Measurements from ENCODE around the gene HACD4. TPM values are rescaled to one million over a fixed set of nuclear protein-coding genes. Genes with fewer than 3 reads are reported as not detected.

Gene HACD4
- total RNA-seq, 4 donors from 2014 or later: 1.3 to 9.3 (median 5.6) TPM

DNA sequence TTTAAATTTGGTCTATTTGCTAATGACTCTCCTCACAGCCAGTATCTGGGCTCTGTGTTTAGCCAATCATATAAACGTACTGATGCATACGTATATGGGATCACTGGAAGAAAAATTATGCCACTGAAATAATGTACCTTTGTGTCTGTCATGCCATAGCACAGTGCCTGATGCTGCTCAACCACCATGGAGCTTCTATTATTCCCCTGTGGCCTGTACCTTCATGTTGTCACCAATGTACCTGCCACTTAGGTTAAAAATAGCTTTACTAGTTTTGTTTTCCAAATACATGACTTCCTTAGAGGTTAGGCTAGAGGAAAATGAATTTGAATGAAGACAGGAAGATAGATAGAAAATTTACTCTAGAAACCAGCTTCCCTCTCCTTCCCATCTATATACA is 34.6 kb downstream of the HACD4 start:
- TF ChIP-seq, protein P1, sequence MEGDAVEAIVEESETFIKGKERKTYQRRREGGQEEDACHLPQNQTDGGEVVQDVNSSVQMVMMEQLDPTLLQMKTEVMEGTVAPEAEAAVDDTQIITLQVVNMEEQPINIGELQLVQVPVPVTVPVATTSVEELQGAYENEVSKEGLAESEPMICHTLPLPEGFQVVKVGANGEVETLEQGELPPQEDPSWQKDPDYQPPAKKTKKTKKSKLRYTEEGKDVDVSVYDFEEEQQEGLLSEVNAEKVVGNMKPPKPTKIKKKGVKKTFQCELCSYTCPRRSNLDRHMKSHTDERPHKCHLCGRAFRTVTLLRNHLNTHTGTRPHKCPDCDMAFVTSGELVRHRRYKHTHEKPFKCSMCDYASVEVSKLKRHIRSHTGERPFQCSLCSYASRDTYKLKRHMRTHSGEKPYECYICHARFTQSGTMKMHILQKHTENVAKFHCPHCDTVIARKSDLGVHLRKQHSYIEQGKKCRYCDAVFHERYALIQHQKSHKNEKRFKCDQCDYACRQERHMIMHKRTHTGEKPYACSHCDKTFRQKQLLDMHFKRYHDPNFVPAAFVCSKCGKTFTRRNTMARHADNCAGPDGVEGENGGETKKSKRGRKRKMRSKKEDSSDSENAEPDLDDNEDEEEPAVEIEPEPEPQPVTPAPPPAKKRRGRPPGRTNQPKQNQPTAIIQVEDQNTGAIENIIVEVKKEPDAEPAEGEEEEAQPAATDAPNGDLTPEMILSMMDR (IDR thresholded peaks at IDR 0.05; ENCODE audit: low read depth): no peak

DNA sequence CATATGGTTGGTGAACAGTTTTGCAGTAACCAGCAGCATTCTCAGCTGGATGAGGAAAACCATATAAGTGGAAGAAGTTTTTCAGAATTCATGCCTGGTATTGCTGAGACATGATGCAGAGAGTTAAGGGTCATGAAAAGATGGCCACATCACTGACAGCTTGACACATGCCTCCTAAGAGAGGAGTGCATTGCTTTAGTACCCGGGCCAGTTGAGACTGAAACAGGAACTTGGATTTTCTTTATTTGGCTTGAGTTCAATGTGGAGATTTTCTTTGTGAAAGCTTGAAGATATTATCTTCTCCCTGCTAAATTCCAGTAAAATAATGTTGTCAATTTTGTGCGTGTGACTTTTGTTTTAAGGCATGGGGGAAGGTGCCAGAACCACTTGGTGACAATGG is 35.8 kb downstream of the HACD4 start:
- TF ChIP-seq, protein P1 (IDR thresholded peaks at IDR 0.05; ENCODE audit: low read depth): no peak

DNA sequence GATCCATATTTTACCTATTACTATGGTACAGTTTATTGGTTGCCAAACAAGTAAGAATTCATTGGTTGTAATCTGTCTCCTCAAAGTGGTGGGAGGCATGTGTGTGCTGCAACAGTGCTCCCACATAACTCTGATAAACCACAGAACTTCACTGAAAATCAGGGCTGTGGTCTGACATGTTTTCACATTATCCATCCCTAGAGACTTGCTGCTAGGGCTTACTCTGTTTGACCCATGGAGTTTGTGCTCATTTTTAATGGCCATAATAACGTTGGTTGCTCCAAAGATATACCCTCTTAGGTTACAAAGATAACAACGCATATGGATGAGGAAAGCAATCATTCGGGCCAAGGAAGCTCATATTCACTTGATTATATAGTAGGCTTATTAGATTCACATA is 37.0 kb downstream of the HACD4 start:
- TF ChIP-seq, protein P1 (IDR thresholded peaks at IDR 0.05; ENCODE audit: low read depth): no peak

DNA sequence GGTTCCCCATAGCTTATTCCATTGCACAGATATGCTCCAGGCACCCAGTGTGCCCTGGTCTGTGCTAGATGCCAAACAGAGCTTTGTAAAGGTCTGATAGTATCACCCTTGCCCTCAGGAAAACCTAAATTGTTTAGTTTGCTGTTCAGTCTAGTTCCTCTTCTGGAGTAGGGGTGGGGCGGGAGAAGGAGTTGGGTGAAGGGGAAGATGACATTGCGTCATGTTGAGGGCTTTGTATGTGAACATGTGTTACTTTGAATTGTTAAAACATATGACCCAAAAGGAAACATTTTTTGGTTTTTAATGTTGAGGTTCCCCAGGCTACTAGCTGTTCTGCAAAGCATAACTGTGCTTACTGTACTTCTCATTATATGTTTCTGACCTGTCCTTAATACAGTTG is 40.6 kb downstream of the HACD4 start:
- TF ChIP-seq, protein P1 (IDR thresholded peaks at IDR 0.05; ENCODE audit: low read depth): no peak

DNA sequence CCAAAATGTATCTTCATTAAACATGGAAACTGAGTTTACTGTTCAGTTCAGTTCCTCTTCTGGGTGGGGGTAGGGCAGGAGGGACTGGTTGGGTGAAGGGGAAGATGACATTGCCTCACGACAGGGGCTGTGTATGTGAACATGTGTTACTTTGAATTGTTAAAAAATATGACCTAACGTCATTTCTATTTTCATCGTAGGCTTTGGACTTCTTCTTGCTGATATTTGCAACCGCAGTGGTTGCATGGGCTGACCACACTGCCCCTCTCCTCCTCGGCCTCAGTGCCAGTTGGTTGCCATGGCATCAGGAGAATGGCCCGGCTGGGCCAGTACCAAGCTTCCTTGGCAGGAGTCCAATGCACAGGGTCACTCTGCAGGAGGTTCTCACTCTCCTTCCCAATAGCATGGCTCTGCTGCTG is 41.5 kb downstream of the HACD4 start:
- TF ChIP-seq, protein P1 (IDR thresholded peaks at IDR 0.05; ENCODE audit: low read depth): no peak

DNA sequence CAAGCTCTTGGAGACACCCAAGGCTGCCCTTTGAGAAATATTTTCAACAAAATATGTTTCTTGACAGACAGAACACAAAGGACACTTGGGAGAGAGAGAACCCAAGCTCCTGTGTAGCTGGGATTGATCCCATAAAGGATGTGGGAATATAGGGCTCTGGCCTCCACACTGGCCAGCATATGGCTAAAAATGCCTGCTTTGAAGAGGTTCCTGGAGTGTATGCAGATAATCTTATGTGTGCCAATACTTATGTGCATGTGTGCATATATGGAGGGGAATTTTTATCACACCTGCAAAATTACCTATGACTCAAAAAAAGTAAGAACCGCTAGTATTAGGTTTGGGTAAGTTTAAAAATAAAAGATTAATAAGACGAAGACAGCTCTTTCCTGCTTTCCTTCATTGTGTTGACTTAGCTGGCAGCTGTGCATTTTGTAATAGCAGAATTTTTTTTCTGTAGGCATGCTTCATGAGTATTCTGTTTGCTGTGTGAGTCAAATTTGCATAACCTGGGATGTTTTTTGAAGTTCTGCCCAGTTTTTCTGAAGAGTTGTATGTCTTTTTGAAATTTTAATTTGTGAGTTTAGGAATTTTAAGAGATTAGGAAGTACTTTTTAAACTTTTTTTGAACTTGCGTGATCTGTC is 42.6 kb downstream of the HACD4 start:
- TF ChIP-seq, protein P1 (IDR thresholded peaks at IDR 0.05; ENCODE audit: low read depth): no peak

DNA sequence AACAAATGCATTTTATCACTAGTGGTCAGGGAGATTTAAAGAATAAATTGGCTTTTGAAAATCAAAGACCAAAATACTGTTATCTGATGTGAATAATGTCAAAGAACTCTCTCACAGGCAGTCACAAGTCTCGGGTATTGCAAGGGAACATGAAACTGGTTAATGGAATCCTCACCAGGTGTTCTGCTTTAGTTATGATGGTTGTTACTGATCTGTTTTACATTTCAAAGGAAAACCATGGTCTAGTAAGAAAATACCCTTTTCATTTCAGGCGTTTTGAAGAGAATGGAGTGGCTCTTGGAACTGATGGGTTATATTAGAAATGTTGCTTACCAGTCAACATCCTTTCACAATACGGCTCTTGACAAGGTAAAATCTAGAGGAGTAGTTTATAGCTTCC is 43.4 kb downstream of the HACD4 start:
- TF ChIP-seq, protein P1 (IDR thresholded peaks at IDR 0.05; ENCODE audit: low read depth): no peak
